WTC11 (cell line): ENCODE data around the gene PTPRN2. TPM values are rescaled to one million over a fixed set of nuclear protein-coding genes. Genes with fewer than 3 reads are reported as not detected.

Experiments
- ATAC-seq: fragments of 200-7000 bp; cut with Tn5 transposase; 2 replicates; pipeline ENCODE4 v1.10.0; 2021; ENCODE audit warnings: mild to moderate bottlenecking, moderate library complexity
- CTCF ChIA-PET: fragments of 300-600 bp; sonication (Branson Sonifier 250); formaldehyde crosslinking; loops from one replicate; lab custom pipeline; 2021; ENCODE audit warnings: antibody characterized with exemption; lab: Charles Lee
- POLR2A ChIA-PET: fragments of 350-600 bp; sonication (Branson Sonifier 250); formaldehyde crosslinking; loops from one replicate; lab custom pipeline; 2021; ENCODE audit warnings: antibody characterized with exemption; lab: Charles Lee
- DNase-seq: peaks from one replicate; pipeline ENCODE4 v3.0.0; 2021; ENCODE audit warnings: low spot score
- H3K27ac Mint-ChIP-seq: 2 replicates; pipeline ENCODE4 v1.8.0; 2021; ENCODE audit warnings: mixed read lengths
- H3K27me3 Mint-ChIP-seq: 2 replicates; pipeline ENCODE4 v1.8.0; 2021; ENCODE audit warnings: low read depth, mild to moderate bottlenecking, moderate library complexity, mixed read lengths
- H3K36me3 Mint-ChIP-seq: 2 replicates; pipeline ENCODE4 v1.8.0; 2021; ENCODE audit warnings: mixed read lengths
- H3K4me1 Mint-ChIP-seq: 2 replicates; pipeline ENCODE4 v1.8.0; 2022; ENCODE audit warnings: mixed read lengths
- H3K4me3 Mint-ChIP-seq: 2 replicates; pipeline ENCODE4 v1.8.0; 2021; ENCODE audit warnings: mild to moderate bottlenecking, moderate library complexity, mixed read lengths
- H3K9me3 Mint-ChIP-seq: 2 replicates; pipeline ENCODE4 v1.8.0; 2021; ENCODE audit warnings: mixed read lengths
- ARID4B ChIP-seq: sonication (generic); formaldehyde crosslinking; IDR thresholded peaks from 2 replicates; pipeline ENCODE4 v1.8.0; 2023; ENCODE audit warnings: missing genetic modification reagents, mild to moderate bottlenecking, borderline replicate concordance
- ATF2 ChIP-seq: sonication (generic); formaldehyde crosslinking; IDR thresholded peaks from 2 replicates; pipeline ENCODE4 v1.8.1; 2022; ENCODE audit warnings: low read depth, missing genetic modification reagents, borderline replicate concordance
- CDX4 ChIP-seq: fragments of 250-450 bp; sonication (Bioruptor Pico); IDR thresholded peaks from 2 replicates; pipeline ENCODE4 v1.9.0; 2021; ENCODE audit warnings: moderate library complexity, mild to moderate bottlenecking, inconsistent platforms, borderline replicate concordance
- CREM ChIP-seq: sonication (generic); formaldehyde crosslinking; IDR thresholded peaks from 2 replicates; pipeline ENCODE4 v1.8.1; 2022; ENCODE audit warnings: mild to moderate bottlenecking, missing genetic modification reagents, moderate library complexity
- FOXJ3 ChIP-seq: sonication (generic); formaldehyde crosslinking; IDR thresholded peaks from 2 replicates; pipeline ENCODE4 v1.9.0; 2021; ENCODE audit warnings: missing genetic modification reagents, mild to moderate bottlenecking, borderline replicate concordance
- GABPB1 ChIP-seq: sonication (generic); formaldehyde crosslinking; IDR thresholded peaks from 2 replicates; pipeline ENCODE4 v1.8.1; 2023; ENCODE audit warnings: mild to moderate bottlenecking, missing genetic modification reagents
- HMGA2 ChIP-seq: fragments of 250-450 bp; sonication (Bioruptor Pico); IDR thresholded peaks from 2 replicates; pipeline ENCODE4 v1.4.0; 2021; ENCODE audit warnings: mild to moderate bottlenecking, moderate library complexity
- HMGXB4 ChIP-seq: sonication (generic); formaldehyde crosslinking; IDR thresholded peaks from 2 replicates; pipeline ENCODE4 v1.8.1; 2023; ENCODE audit warnings: mild to moderate bottlenecking, moderate library complexity, missing genetic modification reagents
- KAT7 ChIP-seq: sonication (generic); formaldehyde crosslinking; IDR thresholded peaks from 2 replicates; pipeline ENCODE4 v1.8.1; 2023; ENCODE audit warnings: missing genetic modification reagents, mild to moderate bottlenecking, borderline replicate concordance
- MAX ChIP-seq: sonication (generic); formaldehyde crosslinking; IDR thresholded peaks from 2 replicates; pipeline ENCODE4 v1.8.0; 2022; ENCODE audit warnings: mild to moderate bottlenecking, missing genetic modification reagents
- MLX ChIP-seq: sonication (generic); formaldehyde crosslinking; IDR thresholded peaks from 2 replicates; pipeline ENCODE4 v1.8.1; 2023; ENCODE audit warnings: mild to moderate bottlenecking, missing genetic modification reagents, moderate library complexity
- NR2C2 ChIP-seq: sonication (generic); formaldehyde crosslinking; IDR thresholded peaks from 2 replicates; pipeline ENCODE4 v1.8.0; 2022; ENCODE audit warnings: mild to moderate bottlenecking, missing genetic modification reagents
- NR3C1 ChIP-seq: sonication (generic); formaldehyde crosslinking; conservative IDR thresholded peaks from 2 replicates; pipeline ENCODE4 v1.8.1; 2023; ENCODE audit warnings: low read depth, mild to moderate bottlenecking, missing genetic modification reagents
- OVOL2 ChIP-seq: fragments of 250-450 bp; sonication (Bioruptor Pico); IDR thresholded peaks from 2 replicates; pipeline ENCODE4 v1.9.0; 2021; ENCODE audit warnings: mild to moderate bottlenecking, borderline replicate concordance
- SMAD3 ChIP-seq: sonication (generic); formaldehyde crosslinking; IDR thresholded peaks from 2 replicates; pipeline ENCODE4 v1.8.0; 2022; ENCODE audit warnings: missing genetic modification reagents, mild to moderate bottlenecking, borderline replicate concordance
- TCF7 ChIP-seq: sonication (generic); formaldehyde crosslinking; IDR thresholded peaks from 2 replicates; pipeline ENCODE4 v1.8.0; 2022; ENCODE audit warnings: mild to moderate bottlenecking, low read depth, missing genetic modification reagents, moderate library complexity
- ZNF138 ChIP-seq: sonication (generic); formaldehyde crosslinking; conservative IDR thresholded peaks from 2 replicates; pipeline ENCODE4 v1.8.1; 2022; ENCODE audit warnings: mild to moderate bottlenecking, moderate library complexity, missing genetic modification reagents
- ZNF232 ChIP-seq: sonication (generic); formaldehyde crosslinking; IDR thresholded peaks from 2 replicates; pipeline ENCODE4 v1.8.0; 2022; ENCODE audit warnings: mild to moderate bottlenecking, missing genetic modification reagents
- ZNF281 ChIP-seq: sonication (generic); formaldehyde crosslinking; IDR thresholded peaks from 2 replicates; pipeline ENCODE4 v1.8.0; 2023; ENCODE audit warnings: mild to moderate bottlenecking, missing genetic modification reagents
- ZNF396 ChIP-seq: fragments of 250-450 bp; sonication (Bioruptor Pico); IDR thresholded peaks from 2 replicates; pipeline ENCODE4 v1.8.0; 2021; ENCODE audit warnings: mild to moderate bottlenecking, moderate library complexity, borderline replicate concordance
- ZNF416 ChIP-seq: fragments of 250-450 bp; sonication (Bioruptor Pico); IDR thresholded peaks from 2 replicates; pipeline ENCODE4 v1.9.0; 2021; ENCODE audit warnings: mild to moderate bottlenecking, inconsistent platforms
- ZNF512 ChIP-seq: sonication (generic); formaldehyde crosslinking; IDR thresholded peaks from 2 replicates; pipeline ENCODE4 v1.8.1; 2022; ENCODE audit warnings: missing genetic modification reagents, borderline replicate concordance
- total RNA-seq: library from RNA; stranded (reverse); gene quantifications from 3 replicates; pipeline ENCODE4 v1.2.3, GENCODE V29; 2021

The PTPRN2 gene
- total RNA-seq, 1 experiment from 2014 or later = 4.7 TPM

GRCh38 chr7:158192956-158193355, 394.7 kb downstream of the PTPRN2 start:
- Mint-ChIP-seq H3K27ac (no peak overlapping the region), H3K4me1 (no peaks in the 10 kb centered on the region), H3K9me3 (peaks cover 46% of the 10 kb centered on the region), H3K4me3 (no peak overlapping the region), H3K27me3 (peaks cover 5% of the 10 kb centered on the region; the same call in 1 of the 2 replicates), H3K36me3 (peaks cover 46% of the 10 kb centered on the region)
- TF ChIP-seq ATF2 (CRISPR knock-in tag) (no peak), OVOL2 (CRISPR knock-in tag) (no peak), CREM (CRISPR knock-in tag) (no peak), ZNF281 (no peak), TCF7 (CRISPR knock-in tag) (no peak), NR3C1 (CRISPR knock-in tag) (no peak), FOXJ3 (CRISPR knock-in tag) (no peak), GABPB1 (no peak), MLX (CRISPR knock-in tag) (no peak), ZNF232 (CRISPR knock-in tag) (no peak), ZNF396 (no peak), CDX4 (no peak), ARID4B (CRISPR knock-in tag) (no peak), HMGA2 (no peak)
- ChIA-PET POLR2A (no interaction called here), CTCF (no interaction called here)
- no peak for DNase-seq
- no peak for ATAC-seq

GRCh38 chr7:158192184-158192835, 395.3 kb downstream of the PTPRN2 start:
- no peak for TF ChIP-seq ZNF138 (CRISPR knock-in tag)
- TF ChIP-seq HMGXB4 = no peak
- no peak for TF ChIP-seq MAX (CRISPR knock-in tag)
- TF ChIP-seq NR2C2 (CRISPR knock-in tag) = no peak
- TF ChIP-seq SMAD3 (CRISPR knock-in tag) = no peak
- TF ChIP-seq ZNF512 = no peak
- no peak for TF ChIP-seq ZNF416
- no peak for TF ChIP-seq CREM (CRISPR knock-in tag)
- TF ChIP-seq KAT7 (CRISPR knock-in tag) = no peak
- POLR2A ChIA-PET = no interaction called here
- Mint-ChIP-seq H3K27me3 (peaks cover 5% of the 10 kb centered on the region; the same call in 1 of the 2 replicates), H3K9me3 (peaks cover 44% of the 10 kb centered on the region), H3K4me3 (no peak overlapping the region), H3K27ac (no peak overlapping the region), H3K4me1 (no peaks in the 10 kb centered on the region), H3K36me3 (peaks cover 47% of the 10 kb centered on the region)
- CTCF ChIA-PET = no interaction called here
- ATAC-seq = no peak
- DNase-seq = no peak
